Activated CD8-positive, alpha-beta memory T cell treated with anti-CD3 and anti-CD28 coated beads, Interleukin-2, amount 50 U/mL, for 24 hours (primary cell): ENCODE results near the gene CLDN5.
"Not testable (repeated sequence)": the region's sequence is repeated elsewhere in the genome, so short reads cannot be mapped to it uniquely, and the experiment has no call there.

Source experiments
- DNase-seq: peaks from one replicate; pipeline ENCODE4 v3.0.0-alpha.2; 2020; ENCODE audit errors: extremely low read depth

The CLDN5 gene

GRCh38 chr22:19548427-19548826, 24.2 kb upstream of the CLDN5 start:
- not testable (repeated sequence) for DNase-seq

- DNase-seq: no peak
These were observed 23.4 kb upstream of the CLDN5 start for GRCh38 chr22:19547620-19548019.

GRCh38 chr22:19546680-19547079, 22.5 kb upstream of the CLDN5 start:
- DNase-seq: no peak

GRCh38 chr22:19545935-19546207, 21.7 kb upstream of the CLDN5 start:
- DNase-seq: no peak

- no peak for DNase-seq
These were observed 19.9 kb upstream of the CLDN5 start for GRCh38 chr22:19543970-19544708.

GRCh38 chr22:19540394-19540793, 16.2 kb upstream of the CLDN5 start:
- no peak for DNase-seq

- no peak for DNase-seq
These were observed 13.8 kb upstream of the CLDN5 start for GRCh38 chr22:19537941-19538488.

GRCh38 chr22:19536564-19536963, 12.4 kb upstream of the CLDN5 start:
- DNase-seq: no peak

GRCh38 chr22:19535001-19535400, 10.8 kb upstream of the CLDN5 start:
- DNase-seq: no peak

- no peak for DNase-seq
These were observed 9.6 kb upstream of the CLDN5 start for GRCh38 chr22:19533857-19534256.

GRCh38 chr22:19533049-19533626, 8.9 kb upstream of the CLDN5 start:
- no peak for DNase-seq

GRCh38 chr22:19531327-19531726, 7.1 kb upstream of the CLDN5 start:
- not testable (repeated sequence) for DNase-seq

GRCh38 chr22:19530751-19531150, 6.5 kb upstream of the CLDN5 start:
- DNase-seq: no peak

- DNase-seq: no peak
These were observed 5.6 kb upstream of the CLDN5 start for GRCh38 chr22:19529811-19530210.

- DNase-seq: no peak
These were observed 3.7 kb upstream of the CLDN5 start for GRCh38 chr22:19527861-19528417.

GRCh38 chr22:19527321-19527721, 3.1 kb upstream of the CLDN5 start:
- no peak for DNase-seq

GRCh38 chr22:19526702-19527111, 2.5 kb upstream of the CLDN5 start:
- no peak for DNase-seq

GRCh38 chr22:19526076-19526701, 2.0 kb upstream of the CLDN5 start:
- no peak for DNase-seq

- DNase-seq: no peak
These were observed 1.5 kb upstream of the CLDN5 start for GRCh38 chr22:19525666-19526065.

- DNase-seq: no peak
These were observed 978 bp upstream of the CLDN5 start for GRCh38 chr22:19525116-19525660.

- no peak for DNase-seq
These were observed 705 bp downstream of the CLDN5 start for GRCh38 chr22:19523240-19524169.

- DNase-seq: no peak
These were observed 1.4 kb downstream of the CLDN5 start for GRCh38 chr22:19522881-19523239.
